HepG2 (cell line): ENCODE results near the gene CCDC50. TPM values are rescaled to one million over a fixed set of nuclear protein-coding genes. Genes with fewer than 3 reads are reported as not detected.

Source experiments
- ATAC-seq: fragments of 200-7000 bp; cut with Tn5 transposase; 3 replicates; pipeline ENCODE4 v1.9.1; 2020; ENCODE audit warnings: mild to moderate bottlenecking, moderate library complexity
- BruUV-seq: library from RNA; stranded (reverse); fragments of 400-500 nt; replicated peaks from 2 replicates; lab custom pipeline; 2021; lab: Mats Ljungman, UMichigan
- CTCF ChIA-PET: fragments of 300-600 bp; formaldehyde crosslinking; extraction: SDS; loops from one replicate; lab custom pipeline; 2021; ENCODE audit warnings: low total read pairs, inconsistent platforms, low intra/inter-chr PET ratio; lab: Yijun Ruan, JAX
- POLR2A ChIA-PET: fragments of 350-600 bp; sonication (Branson Sonifier 250); formaldehyde crosslinking; loops from one replicate; lab custom pipeline; 2020; ENCODE audit warnings: antibody characterized with exemption, inconsistent platforms; lab: Yijun Ruan, JAX
- DNase-seq: peaks from one replicate; pipeline ENCODE4 v3.0.0-alpha.2; 2015; ENCODE audit warnings: low spot score
- FAIRE-seq: peaks from 3 replicates; lab custom pipeline; 2011; peaks lifted over from hg19 to GRCh38; lab: Jason Lieb, UNC
- H2AFZ ChIP-seq: one replicate; pipeline ENCODE4 v1.6.1; 2011; ENCODE audit warnings: low read length, inconsistent platforms
- H3K27ac ChIP-seq: fragments of 300-600 bp; 3 replicates; pipeline ENCODE4 v1.8.0; 2011; ENCODE audit warnings: mixed run types, mild to moderate bottlenecking, mixed read lengths, low read length, inconsistent platforms; ENCODE audit not compliant: insufficient read depth; ENCODE audit errors: extremely low read length
- H3K27me3 ChIP-seq, 2 experiments: fragments of 200-600 bp in 1 of 2; 2 replicates in 1 of 2; 3 replicates in 1 of 2; pipeline versions ENCODE4 v1.6.0 to v1.8.0; 2011; ENCODE audit warnings: low read length in 2 of 2, mild to moderate bottlenecking in 2 of 2, moderate library complexity in 2 of 2, inconsistent platforms in 1 of 2; ENCODE audit not compliant: insufficient read depth in 2 of 2, control insufficient read depth in 1 of 2
- H3K36me3 ChIP-seq, 2 experiments: fragments of 200-600 bp in 1 of 2; replicated peaks in 1 of 2; 2 replicates in 1 of 2; 3 replicates in 1 of 2; pipeline versions ENCODE4 v1.5.1 to v1.8.0; 2011; ENCODE audit warnings: low read length in 2 of 2, inconsistent platforms in 1 of 2; ENCODE audit not compliant: insufficient read depth in 2 of 2, control insufficient read depth in 1 of 2
- H3K4me1 ChIP-seq: 2 replicates; pipeline ENCODE4 v1.5.1; 2012; ENCODE audit warnings: low read length, inconsistent platforms; ENCODE audit not compliant: insufficient read depth
- H3K4me2 ChIP-seq: 2 replicates; pipeline ENCODE4 v1.6.0; 2011; ENCODE audit warnings: low read depth, low read length, inconsistent platforms
- H3K4me3 ChIP-seq, 3 experiments: fragments of 200-600 bp in 1 of 3; sonication (generic), shearing (Covaris generic) in 1 of 3; replicated peaks in 1 of 3; 2 replicates each; pipeline ENCODE4 v1.5.1; 2011 to 2016; ENCODE audit warnings: low read length in 3 of 3, inconsistent platforms in 2 of 3, low read depth in 2 of 3, mild to moderate bottlenecking in 2 of 3, control low read depth in 1 of 3, mixed read lengths in 1 of 3; ENCODE audit not compliant: insufficient read depth in 1 of 3
- H3K79me2 ChIP-seq: one replicate; pipeline ENCODE4 v1.6.1; 2011; ENCODE audit warnings: low read length, inconsistent platforms; ENCODE audit not compliant: insufficient read depth
- H3K9ac ChIP-seq: 2 replicates; pipeline ENCODE4 v1.6.0; 2011; ENCODE audit warnings: mild to moderate bottlenecking, low read depth, low read length, inconsistent platforms; ENCODE audit not compliant: insufficient read depth
- H3K9me3 ChIP-seq: 2 replicates; pipeline ENCODE4 v1.5.1; 2012; ENCODE audit warnings: mild to moderate bottlenecking, low read length
- H4K20me1 ChIP-seq: 2 replicates; pipeline ENCODE4 v1.6.0; 2011; ENCODE audit warnings: inconsistent platforms, mild to moderate bottlenecking, low read length, moderate library complexity; ENCODE audit not compliant: insufficient read depth
- CBFB ChIP-seq: sonication (generic); formaldehyde crosslinking; IDR thresholded peaks from 2 replicates; pipeline ENCODE4 v1.4.0; 2020; ENCODE audit warnings: missing genetic modification reagents
- DR1 ChIP-seq: sonication (generic); formaldehyde crosslinking; IDR thresholded peaks from 2 replicates; pipeline ENCODE4 v1.8.0; 2021; ENCODE audit warnings: mild to moderate bottlenecking, missing genetic modification reagents, inconsistent platforms
- HNRNPUL1 ChIP-seq: fragments of 200-400 bp; formaldehyde crosslinking; IDR thresholded peaks from 2 replicates; pipeline ENCODE4 v1.6.1; 2017; ENCODE audit warnings: low read depth, mild to moderate bottlenecking, low read length, moderate library complexity
- KLF11 ChIP-seq: IDR thresholded peaks from 2 replicates; pipeline ENCODE4 v1.6.1; 2016; ENCODE audit warnings: missing compliant biosample characterization
- ONECUT2 ChIP-seq: sonication (generic); formaldehyde crosslinking; IDR thresholded peaks from 2 replicates; pipeline ENCODE4 v1.4.0; 2020; ENCODE audit warnings: missing genetic modification reagents
- PITX1 ChIP-seq: sonication (generic); formaldehyde crosslinking; IDR thresholded peaks from 2 replicates; pipeline ENCODE4 v1.5.1; 2020; ENCODE audit warnings: mild to moderate bottlenecking, missing genetic modification reagents
- RFXAP ChIP-seq: sonication (generic); formaldehyde crosslinking; IDR thresholded peaks from 2 replicates; pipeline ENCODE4 v1.4.0; 2020; ENCODE audit warnings: missing genetic modification reagents, borderline replicate concordance
- SMARCC2 ChIP-seq: fragments of 450-650 bp; IDR thresholded peaks from 2 replicates; pipeline ENCODE4 v1.6.1; 2017; ENCODE audit warnings: antibody characterized with exemption, mild to moderate bottlenecking
- TBX3 ChIP-seq: fragments of 450-650 bp; IDR thresholded peaks from 2 replicates; pipeline ENCODE4 v1.6.1; 2017; ENCODE audit warnings: antibody characterized with exemption, mild to moderate bottlenecking, inconsistent platforms, borderline replicate concordance
- ZBTB7A ChIP-seq: sonication (generic); formaldehyde crosslinking; IDR thresholded peaks from 2 replicates; pipeline ENCODE4 v1.8.0; 2022; ENCODE audit warnings: mild to moderate bottlenecking, missing genetic modification reagents
- in situ Hi-C: cut with HindIII; loops from 2 replicates; pipeline ENCODE4 v1.10.0; 2017; ENCODE audit warnings: low pct_unique_long_range_greater_than_20kb; ENCODE audit not compliant: extremely low pct_ligation_motif_present
- intact Hi-C: fragments of 100-400 bp; cut with micrococcal nuclease; formaldehyde crosslinking; loops from one replicate; pipeline ENCODE4 v1.10.0; 2022; ENCODE audit not compliant: unreplicated experiment
- polyA plus RNA-seq, 8 experiments: library from polyadenylated mRNA; depleted of rRNA in 3 of 8; stranded (reverse) in 7 of 8; unstranded in 1 of 8; fragments of >200 nt; fragmentation: Illumina TruSeq in 4 of 8; extraction: Trizol in 4 of 8; gene quantifications; 2 replicates each; pipeline versions ENCODE4 v1.2.1 to v1.2.3, GENCODE V29; 2011 to 2016; ENCODE audit warnings: low read depth in 4 of 8, missing spikeins in 1 of 8, mixed read lengths in 1 of 8; ENCODE audit not compliant: insufficient read depth in 1 of 8
- total RNA-seq, 5 experiments: library from RNA; depleted of rRNA; stranded (reverse); fragments of >200 nt; fragmentation: Illumina TruSeq; extraction: Trizol; gene quantifications; 2 replicates each; pipeline ENCODE4 v1.2.3, GENCODE V29; 2016; ENCODE audit warnings: low read depth in 1 of 5
- TF ChIP-seq, protein P1 (sequence below): sonication (generic); formaldehyde crosslinking; IDR thresholded peaks from 2 replicates; pipeline ENCODE4 v1.4.0; 2020; ENCODE audit warnings: missing genetic modification reagents, mild to moderate bottlenecking, borderline replicate concordance
- TF ChIP-seq, protein P2 (sequence below): sonication (generic); formaldehyde crosslinking; IDR thresholded peaks from 2 replicates; pipeline ENCODE4 v1.9.0; 2022; ENCODE audit warnings: low read depth, missing genetic modification reagents
- TF ChIP-seq, protein P3 (sequence below): sonication (generic); formaldehyde crosslinking; IDR thresholded peaks from 2 replicates; pipeline ENCODE4 v1.4.0; 2020; ENCODE audit warnings: mild to moderate bottlenecking, missing genetic modification reagents
- TF ChIP-seq, protein P4 (sequence below): sonication (generic); formaldehyde crosslinking; IDR thresholded peaks from 2 replicates; pipeline ENCODE4 v1.4.0; 2020; ENCODE audit warnings: mild to moderate bottlenecking, missing genetic modification reagents
- TF ChIP-seq, protein P5 (sequence below): sonication (generic); formaldehyde crosslinking; IDR thresholded peaks from 2 replicates; pipeline ENCODE4 v1.5.0; 2020; ENCODE audit warnings: missing genetic modification reagents, mild to moderate bottlenecking, borderline replicate concordance

CCDC50 gene
- total and polyA plus RNA-seq, 2 of the 13 experiments (the other 11 are each of a cell fraction or from before 2014, with no cell fraction given) = 47.6 to 66.4 TPM

DNA sequence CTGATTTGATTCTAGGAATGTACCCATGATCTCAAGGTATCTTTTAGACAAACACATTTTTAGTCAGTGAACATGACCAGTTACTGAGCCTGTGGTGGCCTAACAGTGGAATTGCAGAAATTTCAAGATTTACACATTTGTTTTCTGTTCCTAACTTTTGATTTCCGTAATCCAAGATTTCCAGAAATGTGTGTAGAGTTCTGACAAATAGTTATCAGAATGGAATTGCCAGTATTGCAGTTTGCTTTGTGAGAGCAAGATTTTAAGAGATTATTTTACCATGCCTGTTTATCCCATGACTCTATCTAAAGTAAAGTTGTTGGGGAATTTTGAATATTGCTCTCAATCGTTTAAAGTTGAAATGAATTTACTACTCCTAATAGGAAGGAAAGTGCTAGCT is 12.8 kb downstream of the CCDC50 start (continued):
- TF ChIP-seq, protein P1, sequence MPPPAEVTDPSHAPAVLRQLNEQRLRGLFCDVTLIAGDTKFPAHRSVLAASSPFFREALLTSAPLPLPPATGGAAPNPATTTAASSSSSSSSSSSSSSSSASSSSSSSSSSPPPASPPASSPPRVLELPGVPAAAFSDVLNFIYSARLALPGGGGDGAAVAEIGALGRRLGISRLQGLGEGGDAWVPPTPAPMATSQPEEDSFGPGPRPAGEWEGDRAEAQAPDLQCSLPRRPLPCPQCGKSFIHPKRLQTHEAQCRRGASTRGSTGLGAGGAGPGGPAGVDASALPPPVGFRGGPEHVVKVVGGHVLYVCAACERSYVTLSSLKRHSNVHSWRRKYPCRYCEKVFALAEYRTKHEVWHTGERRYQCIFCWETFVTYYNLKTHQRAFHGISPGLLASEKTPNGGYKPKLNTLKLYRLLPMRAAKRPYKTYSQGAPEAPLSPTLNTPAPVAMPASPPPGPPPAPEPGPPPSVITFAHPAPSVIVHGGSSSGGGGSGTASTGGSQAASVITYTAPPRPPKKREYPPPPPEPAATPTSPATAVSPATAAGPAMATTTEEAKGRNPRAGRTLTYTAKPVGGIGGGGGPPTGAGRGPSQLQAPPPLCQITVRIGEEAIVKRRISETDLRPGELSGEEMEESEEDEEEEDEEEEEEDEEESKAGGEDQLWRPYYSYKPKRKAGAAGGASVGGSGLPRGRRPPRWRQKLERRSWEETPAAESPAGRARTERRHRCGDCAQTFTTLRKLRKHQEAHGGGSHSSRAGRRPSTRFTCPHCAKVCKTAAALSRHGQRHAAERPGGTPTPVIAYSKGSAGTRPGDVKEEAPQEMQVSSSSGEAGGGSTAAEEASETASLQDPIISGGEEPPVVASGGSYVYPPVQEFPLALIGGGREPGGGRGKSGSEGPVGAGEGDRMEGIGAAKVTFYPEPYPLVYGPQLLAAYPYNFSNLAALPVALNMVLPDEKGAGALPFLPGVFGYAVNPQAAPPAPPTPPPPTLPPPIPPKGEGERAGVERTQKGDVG = no peak
- TF ChIP-seq, protein P2, sequence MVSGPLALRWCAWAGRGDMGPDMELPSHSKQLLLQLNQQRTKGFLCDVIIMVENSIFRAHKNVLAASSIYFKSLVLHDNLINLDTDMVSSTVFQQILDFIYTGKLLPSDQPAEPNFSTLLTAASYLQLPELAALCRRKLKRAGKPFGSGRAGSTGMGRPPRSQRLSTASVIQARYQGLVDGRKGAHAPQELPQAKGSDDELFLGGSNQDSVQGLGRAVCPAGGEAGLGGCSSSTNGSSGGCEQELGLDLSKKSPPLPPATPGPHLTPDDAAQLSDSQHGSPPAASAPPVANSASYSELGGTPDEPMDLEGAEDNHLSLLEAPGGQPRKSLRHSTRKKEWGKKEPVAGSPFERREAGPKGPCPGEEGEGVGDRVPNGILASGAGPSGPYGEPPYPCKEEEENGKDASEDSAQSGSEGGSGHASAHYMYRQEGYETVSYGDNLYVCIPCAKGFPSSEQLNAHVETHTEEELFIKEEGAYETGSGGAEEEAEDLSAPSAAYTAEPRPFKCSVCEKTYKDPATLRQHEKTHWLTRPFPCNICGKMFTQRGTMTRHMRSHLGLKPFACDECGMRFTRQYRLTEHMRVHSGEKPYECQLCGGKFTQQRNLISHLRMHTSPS (CRISPR knock-in tag) = no peak
- TF ChIP-seq, protein P3, sequence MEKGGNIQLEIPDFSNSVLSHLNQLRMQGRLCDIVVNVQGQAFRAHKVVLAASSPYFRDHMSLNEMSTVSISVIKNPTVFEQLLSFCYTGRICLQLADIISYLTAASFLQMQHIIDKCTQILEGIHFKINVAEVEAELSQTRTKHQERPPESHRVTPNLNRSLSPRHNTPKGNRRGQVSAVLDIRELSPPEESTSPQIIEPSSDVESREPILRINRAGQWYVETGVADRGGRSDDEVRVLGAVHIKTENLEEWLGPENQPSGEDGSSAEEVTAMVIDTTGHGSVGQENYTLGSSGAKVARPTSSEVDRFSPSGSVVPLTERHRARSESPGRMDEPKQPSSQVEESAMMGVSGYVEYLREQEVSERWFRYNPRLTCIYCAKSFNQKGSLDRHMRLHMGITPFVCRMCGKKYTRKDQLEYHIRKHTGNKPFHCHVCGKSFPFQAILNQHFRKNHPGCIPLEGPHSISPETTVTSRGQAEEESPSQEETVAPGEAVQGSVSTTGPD (CRISPR knock-in tag) = no peak
- TF ChIP-seq RFXAP (CRISPR knock-in tag) (no peak), TBX3 (no peak), ONECUT2 (CRISPR knock-in tag) (no peak)
- TF ChIP-seq, all 625 proteins: peak for 0

DNA sequence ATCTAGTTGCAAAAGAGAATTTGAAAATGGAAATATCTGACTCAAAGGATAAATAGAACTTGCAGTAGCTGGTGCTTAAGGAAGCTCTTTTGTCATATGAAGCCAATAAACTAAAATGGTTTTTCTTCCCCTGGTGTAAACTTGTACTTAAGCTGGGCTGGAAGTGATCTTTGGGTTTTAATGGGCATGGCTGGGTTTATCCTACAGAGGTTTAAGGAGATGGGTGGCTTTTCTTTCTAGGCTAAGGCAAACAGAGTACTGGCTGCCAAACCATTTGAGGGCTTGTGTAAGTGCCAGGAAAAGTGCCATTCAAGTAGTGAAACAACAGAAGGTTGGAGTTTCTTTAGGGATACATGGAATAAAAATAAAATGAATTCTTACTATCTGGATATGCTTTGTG is 13.2 kb downstream of the CCDC50 start:
- H3K4me2 ChIP-seq = no peak overlapping the region
- peaks cover 99% of the 10 kb centered on the region for H3K79me2 ChIP-seq
- H3K4me1 ChIP-seq = peaks cover 65% of the 10 kb centered on the region
- no peak overlapping the region for H2AFZ ChIP-seq
- no peak overlapping the region for H3K27ac ChIP-seq
- TF ChIP-seq SMARCC2 = no peak
- TF ChIP-seq, protein P4, sequence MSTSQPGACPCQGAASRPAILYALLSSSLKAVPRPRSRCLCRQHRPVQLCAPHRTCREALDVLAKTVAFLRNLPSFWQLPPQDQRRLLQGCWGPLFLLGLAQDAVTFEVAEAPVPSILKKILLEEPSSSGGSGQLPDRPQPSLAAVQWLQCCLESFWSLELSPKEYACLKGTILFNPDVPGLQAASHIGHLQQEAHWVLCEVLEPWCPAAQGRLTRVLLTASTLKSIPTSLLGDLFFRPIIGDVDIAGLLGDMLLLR (CRISPR knock-in tag) = no peak
- TF ChIP-seq DR1 (CRISPR knock-in tag) = no peak
- no peak for TF ChIP-seq CBFB (CRISPR knock-in tag)
- TF ChIP-seq KLF11 = no peak
- no peak for TF ChIP-seq HNRNPUL1
- TF ChIP-seq, protein P5, sequence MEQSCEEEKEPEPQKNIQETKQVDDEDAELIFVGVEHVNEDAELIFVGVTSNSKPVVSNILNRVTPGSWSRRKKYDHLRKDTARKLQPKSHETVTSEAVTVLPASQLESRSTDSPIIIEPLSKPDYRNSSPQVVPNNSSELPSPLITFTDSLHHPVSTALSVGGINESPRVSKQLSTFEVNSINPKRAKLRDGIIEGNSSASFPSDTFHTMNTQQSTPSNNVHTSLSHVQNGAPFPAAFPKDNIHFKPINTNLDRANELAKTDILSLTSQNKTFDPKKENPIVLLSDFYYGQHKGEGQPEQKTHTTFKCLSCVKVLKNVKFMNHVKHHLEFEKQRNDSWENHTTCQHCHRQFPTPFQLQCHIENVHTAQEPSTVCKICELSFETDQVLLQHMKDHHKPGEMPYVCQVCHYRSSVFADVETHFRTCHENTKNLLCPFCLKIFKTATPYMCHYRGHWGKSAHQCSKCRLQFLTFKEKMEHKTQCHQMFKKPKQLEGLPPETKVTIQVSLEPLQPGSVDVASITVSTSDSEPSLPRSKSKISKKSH (CRISPR knock-in tag) = no peak
- no peak for TF ChIP-seq ZBTB7A (CRISPR knock-in tag)
- no peak for TF ChIP-seq PITX1 (CRISPR knock-in tag)
- TF ChIP-seq, all 625 proteins: peak for 0
- H3K27me3 ChIP-seq = no peaks in the 10 kb centered on the region
- H3K9ac ChIP-seq = no peak overlapping the region
- BruUV-seq = no TSS peak
- H3K4me3 ChIP-seq = no peak overlapping the region
- H4K20me1 ChIP-seq = peaks cover 49% of the 10 kb centered on the region
- H3K9me3 ChIP-seq = no peaks in the 10 kb centered on the region
- ChIA-PET POLR2A (no interaction called here), CTCF (no interaction called here)
- in situ Hi-C loops (no loop called here), intact Hi-C loops (no loop called here)
- no peak for FAIRE-seq
- H3K36me3 ChIP-seq = no peaks in the 10 kb centered on the region; a peak in 1 of 5 replicates
- no peak for DNase-seq
- ATAC-seq = no peak
